ENCODE measurements around the gene TMC1.

Gene TMC1

GRCh38 chr9:72684615-72685014 is 163.2 kb downstream of the TMC1 start:
- Histone ChIP-seq H4K20me1 (ENCODE audit: control insufficient read depth, insufficient read depth, low read depth, low read length) (no peaks in the 10 kb centered on the region), H3K9me2 (replicated peaks; ENCODE audit: control insufficient read depth, low read length) (no peaks in the 10 kb centered on the region), H3K4me3 (ENCODE audit: low read length) (no peak overlapping the region), H3K9me3 (ENCODE audit: control insufficient read depth, insufficient read depth, low read length) (no peaks in the 10 kb centered on the region), H3F3A (ENCODE audit: control insufficient read depth, insufficient read depth) (no peaks in the 10 kb centered on the region), H3K27ac (ENCODE audit: low read depth, low read length) (no peak overlapping the region), H3K36me3 (ENCODE audit: control insufficient read depth, low read length) (no peaks in the 10 kb centered on the region), H3K27me3 (ENCODE audit: control insufficient read depth, low read length) (no peaks in the 10 kb centered on the region), H3K4me2 (ENCODE audit: low read length) (no peak overlapping the region), H3K4me1 (ENCODE audit: control insufficient read depth, low read length) (no peaks in the 10 kb centered on the region), H3K79me2 (ENCODE audit: control insufficient read depth, low read length) (no peaks in the 10 kb centered on the region)
- TF ChIP-seq CTCF (IDR thresholded peaks at IDR 0.05; ENCODE audit: low read depth, low read length, poor library complexity, severe bottlenecking) = no peak
- TF ChIP-seq EZH2phosphoT487 (IDR thresholded peaks at IDR 0.05; ENCODE audit: borderline replicate concordance, low read length) = no peak

GRCh38 chr9:72685911-72686310 is 164.5 kb downstream of the TMC1 start:
- Histone ChIP-seq H3K27me3 (ENCODE audit: control insufficient read depth, low read length) (no peaks in the 10 kb centered on the region), H3K9me2 (replicated peaks; ENCODE audit: control insufficient read depth, low read length) (no peaks in the 10 kb centered on the region), H4K20me1 (ENCODE audit: control insufficient read depth, insufficient read depth, low read depth, low read length) (no peaks in the 10 kb centered on the region), H3F3A (ENCODE audit: control insufficient read depth, insufficient read depth) (no peaks in the 10 kb centered on the region), H3K4me2 (ENCODE audit: low read length) (no peak overlapping the region), H3K9me3 (ENCODE audit: control insufficient read depth, insufficient read depth, low read length) (no peaks in the 10 kb centered on the region), H3K4me3 (ENCODE audit: low read length) (no peak overlapping the region), H3K4me1 (ENCODE audit: control insufficient read depth, low read length) (no peaks in the 10 kb centered on the region), H3K27ac (ENCODE audit: low read depth, low read length) (no peak overlapping the region), H3K36me3 (ENCODE audit: control insufficient read depth, low read length) (no peaks in the 10 kb centered on the region), H3K79me2 (ENCODE audit: control insufficient read depth, low read length) (no peaks in the 10 kb centered on the region)
- TF ChIP-seq CTCF (IDR thresholded peaks at IDR 0.05; ENCODE audit: low read depth, low read length, poor library complexity, severe bottlenecking) = no peak

- Histone ChIP-seq H3K79me2 (ENCODE audit: control insufficient read depth, low read length) (no peaks in the 10 kb centered on the region), H3K36me3 (ENCODE audit: control insufficient read depth, low read length) (no peaks in the 10 kb centered on the region), H3K9me3 (ENCODE audit: control insufficient read depth, insufficient read depth, low read length) (no peaks in the 10 kb centered on the region), H3K9me2 (replicated peaks; ENCODE audit: control insufficient read depth, low read length) (no peaks in the 10 kb centered on the region), H3F3A (ENCODE audit: control insufficient read depth, insufficient read depth) (no peaks in the 10 kb centered on the region), H3K4me1 (ENCODE audit: control insufficient read depth, low read length) (no peaks in the 10 kb centered on the region), H3K27me3 (ENCODE audit: control insufficient read depth, low read length) (no peaks in the 10 kb centered on the region), H4K20me1 (ENCODE audit: control insufficient read depth, insufficient read depth, low read depth, low read length) (no peaks in the 10 kb centered on the region), H3K4me3 (ENCODE audit: low read length) (no peak overlapping the region), H3K27ac (ENCODE audit: low read depth, low read length) (no peak overlapping the region), H3K4me2 (ENCODE audit: low read length) (no peak overlapping the region)
- TF ChIP-seq EZH2phosphoT487 (IDR thresholded peaks at IDR 0.05; ENCODE audit: borderline replicate concordance, low read length) (no peak), CTCF (IDR thresholded peaks at IDR 0.05; ENCODE audit: low read depth, low read length, poor library complexity, severe bottlenecking) (no peak)
These were observed 165.9 kb downstream of the TMC1 start for GRCh38 chr9:72687331-72687730.

GRCh38 chr9:72691671-72692070 is 170.3 kb downstream of the TMC1 start:
- H3K9me3 ChIP-seq (ENCODE audit: control insufficient read depth, insufficient read depth, low read length) = no peaks in the 10 kb centered on the region
- TF ChIP-seq CTCF (IDR thresholded peaks at IDR 0.05; ENCODE audit: low read depth, low read length, poor library complexity, severe bottlenecking) (no peak), EZH2phosphoT487 (IDR thresholded peaks at IDR 0.05; ENCODE audit: borderline replicate concordance, low read length) (no peak)
- H3K4me1 ChIP-seq (ENCODE audit: control insufficient read depth, low read length) = no peaks in the 10 kb centered on the region
- no peak overlapping the region for H3K4me2 ChIP-seq (ENCODE audit: low read length)
- H3K4me3 ChIP-seq (ENCODE audit: low read length) = no peak overlapping the region
- H3F3A ChIP-seq (ENCODE audit: control insufficient read depth, insufficient read depth) = no peaks in the 10 kb centered on the region
- H3K79me2 ChIP-seq (ENCODE audit: control insufficient read depth, low read length) = no peaks in the 10 kb centered on the region
- H4K20me1 ChIP-seq (ENCODE audit: control insufficient read depth, insufficient read depth, low read depth, low read length) = no peaks in the 10 kb centered on the region
- H3K27me3 ChIP-seq (ENCODE audit: control insufficient read depth, low read length) = no peaks in the 10 kb centered on the region
- H3K9me2 ChIP-seq (replicated peaks; ENCODE audit: control insufficient read depth, low read length) = no peaks in the 10 kb centered on the region
- no peaks in the 10 kb centered on the region for H3K36me3 ChIP-seq (ENCODE audit: control insufficient read depth, low read length)
- H3K27ac ChIP-seq (ENCODE audit: low read depth, low read length) = no peak overlapping the region
